CD14-positive monocyte (primary cell): ENCODE results near the gene GIT1. TPM values are rescaled to one million over a fixed set of nuclear protein-coding genes. Genes with fewer than 3 reads are reported as not detected.

Source experiments
- DNase-seq, 3 donors: peaks; one replicate each; pipeline ENCODE4 v3.0.0-alpha.2; 2011 to 2022
- H2AFZ ChIP-seq: 2 replicates; pipeline ENCODE4 v1.6.0; 2012; ENCODE audit warnings: mild to moderate bottlenecking, low read depth, low read length, inconsistent platforms; ENCODE audit not compliant: insufficient read depth, poor library complexity, severe bottlenecking
- H3K27ac ChIP-seq, 2 donors: 1 replicate in 1 of 2; 2 replicates in 1 of 2; pipeline ENCODE4 v1.5.1; 2012 to 2013; ENCODE audit warnings: low read length in 2 of 2, control low read depth in 1 of 2, inconsistent platforms in 1 of 2, low read depth in 1 of 2, mild to moderate bottlenecking in 1 of 2
- H3K27me3 ChIP-seq, 2 donors: one replicate each; pipeline versions ENCODE4 v1.6.0 to v1.6.1; 2011 to 2013; ENCODE audit warnings: low read length in 2 of 2; ENCODE audit not compliant: control insufficient read depth in 2 of 2, insufficient read depth in 2 of 2
- H3K36me3 ChIP-seq, 2 donors: replicated peaks in 1 of 2; 1 replicate in 1 of 2; 2 replicates in 1 of 2; pipeline versions ENCODE4 v1.5.1 to v1.6.1; 2012 to 2013; ENCODE audit warnings: low read length in 2 of 2, control low read depth in 1 of 2, inconsistent platforms in 1 of 2, mild to moderate bottlenecking in 1 of 2; ENCODE audit not compliant: insufficient read depth in 2 of 2, control insufficient read depth in 1 of 2
- H3K4me1 ChIP-seq, 2 donors: 1 replicate in 1 of 2; 2 replicates in 1 of 2; pipeline versions ENCODE4 v1.5.1 to v1.6.1; 2012 to 2013; ENCODE audit warnings: low read length in 2 of 2, control low read depth in 1 of 2, inconsistent platforms in 1 of 2, mild to moderate bottlenecking in 1 of 2, moderate library complexity in 1 of 2; ENCODE audit not compliant: insufficient read depth in 2 of 2, control insufficient read depth in 1 of 2
- H3K4me2 ChIP-seq: replicated peaks from 2 replicates; pipeline ENCODE3; 2012; ENCODE audit warnings: low read length, moderate library complexity, mild to moderate bottlenecking; ENCODE audit not compliant: poor library complexity, severe bottlenecking; ENCODE audit errors: extremely low read depth
- H3K4me3 ChIP-seq, 3 experiments: fragments of 200-600 bp in 1 of 3; sonication (generic) in 1 of 3; replicated peaks in 1 of 3; 1 replicate in 2 of 3; 2 replicates in 1 of 3; pipeline ENCODE4 v1.5.1; 2011 to 2013; ENCODE audit warnings: low read length in 3 of 3, mild to moderate bottlenecking in 3 of 3, control low read depth in 2 of 3, low read depth in 2 of 3, inconsistent platforms in 1 of 3, moderate library complexity in 1 of 3
- H3K79me2 ChIP-seq: 2 replicates; pipeline ENCODE4 v1.6.0; 2012; ENCODE audit warnings: mild to moderate bottlenecking, control low read depth, inconsistent platforms, low read length, moderate library complexity; ENCODE audit not compliant: insufficient read depth
- H3K9ac ChIP-seq: 2 replicates; pipeline ENCODE4 v1.6.0; 2017; ENCODE audit warnings: low read length, mild to moderate bottlenecking; ENCODE audit not compliant: insufficient read depth, poor library complexity, severe bottlenecking
- H3K9me3 ChIP-seq, 2 donors: replicated peaks in 1 of 2; 1 replicate in 1 of 2; 2 replicates in 1 of 2; pipeline versions ENCODE4 v1.5.1 to v1.6.1; 2012 to 2013; ENCODE audit warnings: low read length in 2 of 2, control low read depth in 1 of 2; ENCODE audit not compliant: control insufficient read depth in 1 of 2, insufficient read depth in 1 of 2
- H4K20me1 ChIP-seq: 2 replicates; pipeline ENCODE4 v1.6.0; 2012; ENCODE audit warnings: mild to moderate bottlenecking, low read length, control low read depth, moderate library complexity; ENCODE audit not compliant: insufficient read depth
- H3K27ac Mint-ChIP-seq, 7 donors: one replicate each; pipeline ENCODE4 v1.8.0; 2020; ENCODE audit warnings: mild to moderate bottlenecking in 7 of 7, mixed read lengths in 7 of 7, moderate library complexity in 6 of 7, inconsistent platforms in 2 of 7
- H3K27me3 Mint-ChIP-seq, 3 donors: one replicate each; pipeline ENCODE4 v1.8.0; 2021 to 2022; ENCODE audit warnings: low read depth in 3 of 3, mild to moderate bottlenecking in 3 of 3, mixed read lengths in 3 of 3, moderate library complexity in 3 of 3, inconsistent platforms in 1 of 3
- H3K36me3 Mint-ChIP-seq, 2 donors: one replicate each; pipeline ENCODE4 v1.8.0; 2020; ENCODE audit warnings: mixed read lengths in 2 of 2, inconsistent platforms in 1 of 2, mild to moderate bottlenecking in 1 of 2
- H3K4me1 Mint-ChIP-seq: one replicate; pipeline ENCODE4 v1.8.0; 2020; ENCODE audit warnings: mild to moderate bottlenecking, mixed read lengths
- H3K4me3 Mint-ChIP-seq, 2 donors: one replicate each; pipeline ENCODE4 v1.8.0; 2020; ENCODE audit warnings: mild to moderate bottlenecking in 2 of 2, mixed read lengths in 2 of 2, moderate library complexity in 1 of 2
- H3K9me3 Mint-ChIP-seq, 7 donors: one replicate each; pipeline ENCODE4 v1.8.0; 2020 to 2022; ENCODE audit warnings: mixed read lengths in 7 of 7, mild to moderate bottlenecking in 6 of 7, moderate library complexity in 6 of 7, inconsistent platforms in 2 of 7
- WGBS: methylation state at CpG from one replicate; pipeline ENCODE4 v1.1.5; 2013; ENCODE audit warnings: missing lambda C conversion rate; ENCODE audit not compliant: insufficient coverage; 5-methylcytosine and 5-hydroxymethylcytosine counted together
- intact Hi-C, 2 donors: fragments of 100-400 bp; cut with micrococcal nuclease; formaldehyde crosslinking; loops; one replicate each; pipeline versions ENCODE4 v1.15.0 to v1.15.1; 2023
- polyA plus RNA-seq, 3 donors: library from polyadenylated mRNA; depleted of rRNA in 1 of 3; unstranded in 2 of 3; stranded (reverse) in 1 of 3; fragments of 300-500 nt in 2 of 3; fragments of >200 nt in 1 of 3; fragmentation: Illumina TruSeq in 2 of 3; gene quantifications; 1 replicate in 2 of 3; 2 replicates in 1 of 3; pipeline ENCODE4 v1.2.3, GENCODE V29; 2012 to 2021
- TF ChIP-seq, protein P1 (sequence below): fragments of 200-600 bp; IDR thresholded peaks from one replicate; pipeline ENCODE4 v1.8.0; 2022; ENCODE audit warnings: antibody characterized with exemption, mild to moderate bottlenecking

GIT1 gene
- polyA plus RNA-seq, 3 donors = 3.1 to 41.7 (median 4.4) TPM

- Histone ChIP-seq H2AFZ (no peak overlapping the region), H3K4me2 (no peak overlapping the region), H4K20me1 (peaks cover 100% of the 10 kb centered on the region), H3K36me3 (peaks cover 69 to 88% of the 10 kb centered on the region in 2 donors), H3K27me3 (no peaks in the 10 kb centered on the region), H3K79me2 (no peaks in the 10 kb centered on the region), H3K9me3 (no peaks in the 10 kb centered on the region), H3K4me1 (no peaks in the 10 kb centered on the region), H3K4me3 (no peak overlapping the region), H3K9ac (no peak overlapping the region), H3K27ac (no peak overlapping the region)
- H3K4me1 Mint-ChIP-seq = peaks cover 12% of the 10 kb centered on the region
- intact Hi-C loops = no loop called here
- 83% methylated on average over 1 of the region's 2 CpGs for WGBS
- H3K9me3 Mint-ChIP-seq = no peaks in the 10 kb centered on the region
- no peak for DNase-seq
- no peak overlapping the region for H3K27ac Mint-ChIP-seq
- peaks cover 82 to 86% of the 10 kb centered on the region in 2 donors for H3K36me3 Mint-ChIP-seq
- peaks cover 0 to 2% (median 2%) of the 10 kb centered on the region in 3 donors for H3K27me3 Mint-ChIP-seq
- no peak overlapping the region for H3K4me3 Mint-ChIP-seq
- TF ChIP-seq, protein P1, sequence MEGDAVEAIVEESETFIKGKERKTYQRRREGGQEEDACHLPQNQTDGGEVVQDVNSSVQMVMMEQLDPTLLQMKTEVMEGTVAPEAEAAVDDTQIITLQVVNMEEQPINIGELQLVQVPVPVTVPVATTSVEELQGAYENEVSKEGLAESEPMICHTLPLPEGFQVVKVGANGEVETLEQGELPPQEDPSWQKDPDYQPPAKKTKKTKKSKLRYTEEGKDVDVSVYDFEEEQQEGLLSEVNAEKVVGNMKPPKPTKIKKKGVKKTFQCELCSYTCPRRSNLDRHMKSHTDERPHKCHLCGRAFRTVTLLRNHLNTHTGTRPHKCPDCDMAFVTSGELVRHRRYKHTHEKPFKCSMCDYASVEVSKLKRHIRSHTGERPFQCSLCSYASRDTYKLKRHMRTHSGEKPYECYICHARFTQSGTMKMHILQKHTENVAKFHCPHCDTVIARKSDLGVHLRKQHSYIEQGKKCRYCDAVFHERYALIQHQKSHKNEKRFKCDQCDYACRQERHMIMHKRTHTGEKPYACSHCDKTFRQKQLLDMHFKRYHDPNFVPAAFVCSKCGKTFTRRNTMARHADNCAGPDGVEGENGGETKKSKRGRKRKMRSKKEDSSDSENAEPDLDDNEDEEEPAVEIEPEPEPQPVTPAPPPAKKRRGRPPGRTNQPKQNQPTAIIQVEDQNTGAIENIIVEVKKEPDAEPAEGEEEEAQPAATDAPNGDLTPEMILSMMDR = no peak
These were observed 40.4 kb upstream of the GIT1 start for GRCh38 chr17:29629839-29630238.

DNA sequence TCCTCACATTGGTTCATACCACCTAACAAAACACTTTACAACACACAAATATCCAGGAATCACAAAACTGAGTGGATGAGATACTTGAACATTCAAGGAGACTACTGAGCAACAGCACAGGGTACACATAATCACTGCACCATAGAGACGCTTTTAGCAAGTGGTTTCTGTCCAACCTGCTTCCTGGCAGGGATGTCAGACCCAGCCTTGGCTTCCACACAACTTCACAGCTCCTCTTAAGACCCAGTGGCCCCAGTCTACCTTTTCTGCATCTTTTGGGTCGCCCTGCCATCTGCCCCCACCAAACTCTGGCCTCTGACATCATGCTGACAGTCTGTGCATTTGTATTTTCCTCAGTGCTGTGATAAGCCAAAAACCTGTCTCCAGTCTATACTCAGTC, 39.2 kb upstream of the GIT1 start:
- no peak overlapping the region for H3K4me3 Mint-ChIP-seq
- TF ChIP-seq, protein P1 = no peak
- peaks cover 74% of the 10 kb centered on the region in 2 donors for H3K36me3 Mint-ChIP-seq
- H3K36me3 ChIP-seq = peaks cover 60 to 77% of the 10 kb centered on the region in 2 donors
- H3K4me3 ChIP-seq = no peak overlapping the region
- H3K27ac ChIP-seq = peak overlapping the region in 1 of 2 donors; percentile 5
- H3K27ac Mint-ChIP-seq = peak overlapping the region in 4 of 7 donors; percentile 8 to 60 (median 34)
- no peak overlapping the region for H2AFZ ChIP-seq
- no peaks in the 10 kb centered on the region for H3K4me1 ChIP-seq
- H3K9ac ChIP-seq = no peak overlapping the region
- H4K20me1 ChIP-seq = peaks cover 100% of the 10 kb centered on the region
- H3K9me3 Mint-ChIP-seq = no peaks in the 10 kb centered on the region
- intact Hi-C loops = no loop called here
- H3K4me2 ChIP-seq = no peak overlapping the region
- WGBS = 93% methylated on average over 2 of the region's 2 CpGs
- peaks cover 12% of the 10 kb centered on the region for H3K4me1 Mint-ChIP-seq
- no peaks in the 10 kb centered on the region for H3K79me2 ChIP-seq
- H3K27me3 Mint-ChIP-seq = peaks cover 3 to 6% (median 3%) of the 10 kb centered on the region in 3 donors
- no peak for DNase-seq
- no peaks in the 10 kb centered on the region for H3K9me3 ChIP-seq
- no peaks in the 10 kb centered on the region for H3K27me3 ChIP-seq
